Right lobe of liver (tissue), 6 donors: Measurements from ENCODE around the gene DCP1A. TPM values are rescaled to one million over a fixed set of nuclear protein-coding genes. Genes with fewer than 3 reads are reported as not detected.

Source experiments
- ATAC-seq, 4 donors: fragments of 200-7000 bp; cut with Tn5 transposase; one replicate each; pipeline ENCODE4 v1.9.1; 2020; ENCODE audit warnings: mild to moderate bottlenecking in 4 of 4, moderate library complexity in 4 of 4
- DNase-seq, 3 donors: peaks; one replicate each; pipeline ENCODE4 v3.0.0-alpha.2; 2020
- H3K27ac ChIP-seq, 3 donors: fragments of 200-600 bp; one replicate each; pipeline ENCODE4 v1.8.0; 2022
- H3K27me3 ChIP-seq, 2 donors: fragments of 200-600 bp; one replicate each; pipeline ENCODE4 v1.8.0; 2022
- H3K36me3 ChIP-seq, 4 donors: fragments of 200-600 bp; sonication (generic) in 1 of 4; one replicate each; pipeline versions ENCODE4 v1.5.1 to v1.8.0; 2017 to 2022; ENCODE audit warnings: control low read depth in 1 of 4
- H3K4me1 ChIP-seq, 4 donors: fragments of 200-600 bp; sonication (generic) in 1 of 4; one replicate each; pipeline versions ENCODE4 v1.5.1 to v1.8.0; 2017 to 2022; ENCODE audit warnings: control low read depth in 1 of 4
- H3K4me3 ChIP-seq, 3 donors: fragments of 200-600 bp; one replicate each; pipeline ENCODE4 v1.8.0; 2022
- H3K9me3 ChIP-seq, 4 donors: fragments of 200-600 bp; sonication (generic) in 1 of 4; one replicate each; pipeline versions ENCODE4 v1.5.1 to v1.8.0; 2017 to 2022; ENCODE audit warnings: control low read depth in 1 of 4
- POLR2A ChIP-seq: fragments of 450-650 bp; IDR thresholded peaks from one replicate; pipeline ENCODE4 v1.6.1; 2017; ENCODE audit warnings: antibody characterized with exemption, mild to moderate bottlenecking
- WGBS: methylation state at CpG from one replicate; pipeline ENCODE4 v1.1.6; 2018; ENCODE audit warnings: low coverage, low lambda C conversion rate; ENCODE audit not compliant: insufficient coverage; ENCODE audit errors: missing lambda C conversion rate; 5-methylcytosine and 5-hydroxymethylcytosine counted together
- intact Hi-C, 2 donors: fragments of 100-400 bp; cut with DNase I; formaldehyde crosslinking; loops; one replicate each; pipeline versions ENCODE4 v1.11.2 to v1.14.1; 2022
- total RNA-seq, 6 experiments: library from RNA; depleted of rRNA in 2 of 6; stranded (reverse); fragments of >200 nt in 2 of 6; fragmentation: NEBNext Ultra II Directional in 3 of 6; extraction: Animal tissue kit (Norgen Biotek cat#: 25700) in 3 of 6; gene quantifications; one replicate each; pipeline versions ENCODE4 v1.1.0 to v1.2.4, GENCODE V29; 2016 to 2023
- TF ChIP-seq, protein P1 (sequence below), 4 donors: fragments of 200-600 bp in 3 of 4; fragments of 450-650 bp in 1 of 4; IDR thresholded peaks; one replicate each; pipeline versions ENCODE4 v1.5.1 to v1.8.0; 2016 to 2022; ENCODE audit warnings: antibody characterized with exemption in 4 of 4, mild to moderate bottlenecking in 2 of 4
- donor health status: DM: no; HTN: yes; CAD: no.
- donor health status: DM: no; HTN: no; CAD: no.
- donor health status: DM: no; HTN: no; CAD: no.
- donor health status: DM: no; HTN: yes; CAD: no.
- donor health status: DM: no; HTN: yes; CAD: no.

The DCP1A gene
- total RNA-seq, 6 experiments from 2014 or later = 5.7 to 12.1 (median 7.1) TPM

GRCh38 chr3:53247619-53248018 lies 99.7 kb downstream of the DCP1A start:
- no peaks in the 10 kb centered on the region for H3K36me3 ChIP-seq
- intact Hi-C loops = no loop called here
- no peaks in the 10 kb centered on the region for H3K9me3 ChIP-seq
- DNase-seq (no peak), ATAC-seq (no peak)
- TF ChIP-seq, protein P1, sequence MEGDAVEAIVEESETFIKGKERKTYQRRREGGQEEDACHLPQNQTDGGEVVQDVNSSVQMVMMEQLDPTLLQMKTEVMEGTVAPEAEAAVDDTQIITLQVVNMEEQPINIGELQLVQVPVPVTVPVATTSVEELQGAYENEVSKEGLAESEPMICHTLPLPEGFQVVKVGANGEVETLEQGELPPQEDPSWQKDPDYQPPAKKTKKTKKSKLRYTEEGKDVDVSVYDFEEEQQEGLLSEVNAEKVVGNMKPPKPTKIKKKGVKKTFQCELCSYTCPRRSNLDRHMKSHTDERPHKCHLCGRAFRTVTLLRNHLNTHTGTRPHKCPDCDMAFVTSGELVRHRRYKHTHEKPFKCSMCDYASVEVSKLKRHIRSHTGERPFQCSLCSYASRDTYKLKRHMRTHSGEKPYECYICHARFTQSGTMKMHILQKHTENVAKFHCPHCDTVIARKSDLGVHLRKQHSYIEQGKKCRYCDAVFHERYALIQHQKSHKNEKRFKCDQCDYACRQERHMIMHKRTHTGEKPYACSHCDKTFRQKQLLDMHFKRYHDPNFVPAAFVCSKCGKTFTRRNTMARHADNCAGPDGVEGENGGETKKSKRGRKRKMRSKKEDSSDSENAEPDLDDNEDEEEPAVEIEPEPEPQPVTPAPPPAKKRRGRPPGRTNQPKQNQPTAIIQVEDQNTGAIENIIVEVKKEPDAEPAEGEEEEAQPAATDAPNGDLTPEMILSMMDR (IDR thresholded peaks at IDR 0.05) = no peak
- TF ChIP-seq POLR2A = no peak
- no peaks in the 10 kb centered on the region for H3K27me3 ChIP-seq
- H3K4me1 ChIP-seq = peaks cover 0 to 61% (median 3%) of the 10 kb centered on the region in 4 donors
- 39% methylated on average over 2 of the region's 2 CpGs for WGBS
- no peak overlapping the region for H3K4me3 ChIP-seq
- no peak overlapping the region for H3K27ac ChIP-seq

- peaks cover 0 to 27% (median 9%) of the 10 kb centered on the region in 4 donors for H3K36me3 ChIP-seq
- H3K9me3 ChIP-seq = no peaks in the 10 kb centered on the region
- ATAC-seq (no peak), DNase-seq (no peak)
- intact Hi-C loops = no loop called here
- 100% methylated on average over 4 of the region's 8 CpGs for WGBS
- no peak overlapping the region for H3K27ac ChIP-seq
- no peaks in the 10 kb centered on the region for H3K27me3 ChIP-seq
- H3K4me1 ChIP-seq = peaks cover 0 to 37% (median 0%) of the 10 kb centered on the region in 4 donors
- H3K4me3 ChIP-seq = no peak overlapping the region
- TF ChIP-seq, protein P1 (IDR thresholded peaks at IDR 0.05) = no peak
- TF ChIP-seq POLR2A = no peak
These were observed 103.1 kb downstream of the DCP1A start for GRCh38 chr3:53244271-53244670.

GRCh38 chr3:53243785-53244184 lies 103.6 kb downstream of the DCP1A start:
- H3K4me3 ChIP-seq = no peak overlapping the region
- TF ChIP-seq, protein P1 (IDR thresholded peaks at IDR 0.05) = no peak
- TF ChIP-seq POLR2A = no peak
- H3K4me1 ChIP-seq = peaks cover 0 to 40% (median 2%) of the 10 kb centered on the region in 4 donors
- no peak overlapping the region for H3K27ac ChIP-seq
- intact Hi-C loops = no loop called here
- H3K27me3 ChIP-seq = no peaks in the 10 kb centered on the region
- no peaks in the 10 kb centered on the region for H3K9me3 ChIP-seq
- H3K36me3 ChIP-seq = peaks cover 0 to 27% (median 9%) of the 10 kb centered on the region in 4 donors
- WGBS = 79% methylated on average over 7 of the region's 8 CpGs
- ATAC-seq (no peak), DNase-seq (no peak)

DNA sequence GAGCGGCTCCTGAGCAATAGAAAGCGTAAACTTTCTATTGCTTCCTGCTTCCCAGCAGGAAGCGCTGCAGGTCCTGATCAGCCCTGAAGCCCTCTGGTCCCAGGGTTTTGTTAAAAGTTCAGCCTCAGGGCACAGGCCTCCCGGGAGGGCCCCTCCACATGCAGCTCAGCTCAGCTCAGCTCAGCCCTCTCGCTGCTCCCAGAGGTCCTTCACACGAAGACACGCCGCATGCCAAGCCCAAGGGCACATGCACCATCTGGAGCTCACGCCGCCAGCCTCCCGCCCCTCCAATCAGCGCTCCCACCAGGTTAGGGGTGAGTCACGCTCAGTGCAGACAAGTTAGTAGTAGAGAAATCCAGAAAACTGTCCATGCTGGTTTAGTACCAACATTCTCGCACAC lies 104.2 kb downstream of the DCP1A start:
- DNase-seq (no peak), ATAC-seq (no peak)
- peaks cover 0 to 46% (median 5%) of the 10 kb centered on the region in 4 donors for H3K4me1 ChIP-seq
- TF ChIP-seq, protein P1 (IDR thresholded peaks at IDR 0.05) = no peak
- no peak for TF ChIP-seq POLR2A
- H3K4me3 ChIP-seq = no peak overlapping the region
- intact Hi-C loops = no loop called here
- H3K36me3 ChIP-seq = peaks cover 0 to 27% (median 9%) of the 10 kb centered on the region in 4 donors
- H3K27ac ChIP-seq = no peak overlapping the region
- H3K9me3 ChIP-seq = no peaks in the 10 kb centered on the region
- H3K27me3 ChIP-seq = no peaks in the 10 kb centered on the region
- 62% methylated on average over 5 of the region's 14 CpGs for WGBS

GRCh38 chr3:53242642-53243041 lies 104.7 kb downstream of the DCP1A start:
- peaks cover 0 to 27% (median 9%) of the 10 kb centered on the region in 4 donors for H3K36me3 ChIP-seq
- H3K4me3 ChIP-seq = no peak overlapping the region
- DNase-seq = no peak
- no peak for ATAC-seq
- H3K27me3 ChIP-seq = no peaks in the 10 kb centered on the region
- no peak overlapping the region for H3K27ac ChIP-seq
- TF ChIP-seq POLR2A = no peak
- intact Hi-C loops = no loop called here
- WGBS = no CpG with 5 or more reads among the region's 4 CpGs
- H3K9me3 ChIP-seq = no peaks in the 10 kb centered on the region
- peaks cover 0 to 45% (median 7%) of the 10 kb centered on the region in 4 donors for H3K4me1 ChIP-seq
